Activated B cell treated with CpG ODN at 0.5 μM for 24 hours (primary cell): ENCODE data around the gene NLRP7. TPM values are rescaled to one million over a fixed set of nuclear protein-coding genes. Genes with fewer than 3 reads are reported as not detected.
"Not testable (repeated sequence)": the region's sequence is repeated elsewhere in the genome, so short reads cannot be mapped to it uniquely, and the experiment has no call there.

Source experiments
- ATAC-seq: fragments of 200-7000 bp; cut with Tn5 transposase; one replicate; pipeline ENCODE4 v1.10.0; 2021; ENCODE audit warnings: low read depth, mild to moderate bottlenecking, moderate library complexity
- CTCF ChIA-PET: fragments of 350-600 bp; sonication (Branson Sonifier 250); formaldehyde crosslinking; loops from one replicate; lab custom pipeline; 2021; ENCODE audit warnings: antibody characterized with exemption; lab: Charles Lee
- POLR2A ChIA-PET: fragments of 350-600 bp; sonication (Branson Sonifier 250); formaldehyde crosslinking; loops from one replicate; lab custom pipeline; 2021; ENCODE audit warnings: antibody characterized with exemption; lab: Charles Lee
- DNase-seq: peaks from one replicate; pipeline ENCODE4 v3.0.0; 2022
- H3K27ac Mint-ChIP-seq: one replicate; pipeline ENCODE4 v1.8.0; 2020; ENCODE audit warnings: mixed read lengths
- H3K27me3 Mint-ChIP-seq: one replicate; pipeline ENCODE4 v1.8.0; 2021; ENCODE audit warnings: mixed read lengths
- H3K36me3 Mint-ChIP-seq: one replicate; pipeline ENCODE4 v1.8.0; 2021; ENCODE audit warnings: low read depth, mixed read lengths
- H3K4me1 Mint-ChIP-seq: one replicate; pipeline ENCODE4 v1.8.0; 2021; ENCODE audit warnings: mixed read lengths
- H3K4me3 Mint-ChIP-seq: one replicate; pipeline ENCODE4 v1.8.0; 2020; ENCODE audit warnings: mild to moderate bottlenecking, mixed read lengths
- H3K9me3 Mint-ChIP-seq: one replicate; pipeline ENCODE4 v1.8.0; 2020; ENCODE audit warnings: mixed read lengths
- CTCF ChIP-seq: fragments of 200-600 bp; IDR thresholded peaks from one replicate; pipeline ENCODE4 v1.8.0; 2022; ENCODE audit warnings: antibody characterized with exemption, mild to moderate bottlenecking
- intact Hi-C: fragments of 100-400 bp; cut with micrococcal nuclease; formaldehyde crosslinking; loops from one replicate; pipeline ENCODE4 v1.15.1; 2024
- total RNA-seq: library from RNA; stranded (reverse); gene quantifications from 2 replicates; pipeline ENCODE4 v1.2.3, GENCODE V29; 2022

The NLRP7 gene
- 0.27 and 0.33 TPM in 2 replicates for total RNA-seq

GRCh38 chr19:54947381-54947780 is at the start of gene NLRP7:
Gene NLRP7 (minus strand): TSS chr19:54947530.
- TF ChIP-seq CTCF = no peak
- peak within 1 kb of the TSS; percentile 59 for H3K27ac Mint-ChIP-seq
- ATAC-seq (no peak), DNase-seq (no peak)
- ChIA-PET CTCF (no interaction called here), POLR2A (interaction anchor here (0.5 kb wide), 1 partner anchor 12 kb away, joined by 3 read pairs; no protein-coding TSS in a partner anchor)
- no peaks in the 10 kb centered on the region for H3K9me3 Mint-ChIP-seq
- H3K36me3 Mint-ChIP-seq = no peaks in the 10 kb centered on the region
- intact Hi-C loops = no loop called here
- no peak within 1 kb of the TSS for H3K4me3 Mint-ChIP-seq
- H3K4me1 Mint-ChIP-seq = peaks cover 22% of the 10 kb centered on the region
- no peaks in the 10 kb centered on the region for H3K27me3 Mint-ChIP-seq

GRCh38 chr19:54995561-54995960 is 48.2 kb upstream of the NLRP7 start:
- DNase-seq = no peak
- no peaks in the 10 kb centered on the region for H3K9me3 Mint-ChIP-seq
- ChIA-PET CTCF (no interaction called here), POLR2A (no interaction called here)
- TF ChIP-seq CTCF = no peak
- ATAC-seq = no peak
- no peaks in the 10 kb centered on the region for H3K4me1 Mint-ChIP-seq
- H3K36me3 Mint-ChIP-seq = peaks cover 24% of the 10 kb centered on the region
- peaks cover under 1% of the 10 kb centered on the region for H3K27me3 Mint-ChIP-seq
- intact Hi-C loops = no loop called here
- no peak overlapping the region for H3K4me3 Mint-ChIP-seq
- H3K27ac Mint-ChIP-seq = no peak overlapping the region

- POLR2A ChIA-PET, intact Hi-C loops, CTCF ChIA-PET: not testable (repeated sequence)
These were observed 42.2 kb upstream of the NLRP7 start for GRCh38 chr19:54989531-54989930.

GRCh38 chr19:54982562-54982961 is 35.2 kb upstream of the NLRP7 start:
- H3K27ac Mint-ChIP-seq, H3K4me1 Mint-ChIP-seq, CTCF ChIA-PET, H3K27me3 Mint-ChIP-seq, ATAC-seq, POLR2A ChIA-PET, DNase-seq, intact Hi-C loops, H3K9me3 Mint-ChIP-seq, H3K4me3 Mint-ChIP-seq: not testable (repeated sequence)
- H3K36me3 Mint-ChIP-seq = peaks cover 15% of the 10 kb centered on the region

More at GRCh38 chr19:54989531-54989930, 42.2 kb upstream of the NLRP7 start:
- not testable (repeated sequence) for H3K27me3 Mint-ChIP-seq, H3K9me3 Mint-ChIP-seq, DNase-seq, H3K4me3 Mint-ChIP-seq, H3K27ac Mint-ChIP-seq, H3K4me1 Mint-ChIP-seq, ATAC-seq
- H3K36me3 Mint-ChIP-seq = peaks cover 27% of the 10 kb centered on the region

- H3K27ac Mint-ChIP-seq, H3K9me3 Mint-ChIP-seq, H3K4me1 Mint-ChIP-seq, H3K27me3 Mint-ChIP-seq, H3K4me3 Mint-ChIP-seq, ATAC-seq, POLR2A ChIA-PET, DNase-seq, intact Hi-C loops: not testable (repeated sequence)
- CTCF ChIA-PET = interaction anchor here (0.7 kb wide), 1 partner anchor 1106 kb away, joined by 3 read pairs; no protein-coding TSS in a partner anchor
- peaks cover 15% of the 10 kb centered on the region for H3K36me3 Mint-ChIP-seq
These were observed 26.1 kb upstream of the NLRP7 start for GRCh38 chr19:54973229-54974090.

- POLR2A ChIA-PET, intact Hi-C loops, H3K4me3 Mint-ChIP-seq, H3K9me3 Mint-ChIP-seq, H3K4me1 Mint-ChIP-seq, H3K27me3 Mint-ChIP-seq, CTCF ChIA-PET, H3K27ac Mint-ChIP-seq, ATAC-seq, DNase-seq: not testable (repeated sequence)
- H3K36me3 Mint-ChIP-seq = peaks cover 12% of the 10 kb centered on the region
These were observed 24.1 kb upstream of the NLRP7 start for GRCh38 chr19:54971446-54971845.

GRCh38 chr19:54969647-54970046 is 22.3 kb upstream of the NLRP7 start:
- ATAC-seq (no peak), DNase-seq (no peak)
- ChIA-PET POLR2A (no interaction called here), CTCF (no interaction called here)
- peaks cover 7% of the 10 kb centered on the region for H3K4me1 Mint-ChIP-seq
- H3K27ac Mint-ChIP-seq = no peak overlapping the region
- no peak overlapping the region for H3K4me3 Mint-ChIP-seq
- no peaks in the 10 kb centered on the region for H3K27me3 Mint-ChIP-seq
- intact Hi-C loops = no loop called here
- TF ChIP-seq CTCF = no peak
- H3K9me3 Mint-ChIP-seq = peaks cover 2% of the 10 kb centered on the region
- H3K36me3 Mint-ChIP-seq = peaks cover 12% of the 10 kb centered on the region
